PC-3 (cell line): ENCODE results near the gene NHSL1.

Source experiments
- EZH2 ChIP-seq: fragments of 300-600 bp; sonication (generic); IDR thresholded peaks from one replicate; pipeline ENCODE4 v1.6.1; 2017; ENCODE audit warnings: antibody characterized with exemption, mild to moderate bottlenecking, low read length; ENCODE audit not compliant: unreplicated experiment
- TF ChIP-seq, protein P1 (sequence below): fragments of 300-600 bp; sonication (generic); conservative IDR thresholded peaks from 2 replicates; pipeline ENCODE4 v1.5.1; 2017; ENCODE audit warnings: antibody characterized with exemption, low read depth, mild to moderate bottlenecking, low read length

DNA sequence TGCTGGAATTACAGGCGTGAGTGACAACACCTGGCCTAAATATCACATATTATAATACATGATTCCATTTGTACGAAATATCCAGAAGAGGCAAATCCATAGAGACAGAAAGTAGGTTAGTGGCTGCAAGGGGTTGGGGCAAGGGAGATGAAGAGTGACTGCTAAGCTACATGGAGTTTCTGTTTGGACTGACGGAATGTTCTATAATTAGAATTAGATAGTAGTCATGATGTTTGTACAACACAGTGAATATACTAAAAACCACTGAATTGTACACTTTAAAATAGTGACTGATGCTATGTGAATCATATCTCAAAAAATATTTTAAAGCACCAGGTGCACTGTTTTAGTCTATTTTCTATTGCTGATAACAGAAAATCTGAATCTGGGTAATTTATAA lies 99.0 kb downstream of the NHSL1 start:
- no peak for TF ChIP-seq EZH2
- TF ChIP-seq, protein P1, sequence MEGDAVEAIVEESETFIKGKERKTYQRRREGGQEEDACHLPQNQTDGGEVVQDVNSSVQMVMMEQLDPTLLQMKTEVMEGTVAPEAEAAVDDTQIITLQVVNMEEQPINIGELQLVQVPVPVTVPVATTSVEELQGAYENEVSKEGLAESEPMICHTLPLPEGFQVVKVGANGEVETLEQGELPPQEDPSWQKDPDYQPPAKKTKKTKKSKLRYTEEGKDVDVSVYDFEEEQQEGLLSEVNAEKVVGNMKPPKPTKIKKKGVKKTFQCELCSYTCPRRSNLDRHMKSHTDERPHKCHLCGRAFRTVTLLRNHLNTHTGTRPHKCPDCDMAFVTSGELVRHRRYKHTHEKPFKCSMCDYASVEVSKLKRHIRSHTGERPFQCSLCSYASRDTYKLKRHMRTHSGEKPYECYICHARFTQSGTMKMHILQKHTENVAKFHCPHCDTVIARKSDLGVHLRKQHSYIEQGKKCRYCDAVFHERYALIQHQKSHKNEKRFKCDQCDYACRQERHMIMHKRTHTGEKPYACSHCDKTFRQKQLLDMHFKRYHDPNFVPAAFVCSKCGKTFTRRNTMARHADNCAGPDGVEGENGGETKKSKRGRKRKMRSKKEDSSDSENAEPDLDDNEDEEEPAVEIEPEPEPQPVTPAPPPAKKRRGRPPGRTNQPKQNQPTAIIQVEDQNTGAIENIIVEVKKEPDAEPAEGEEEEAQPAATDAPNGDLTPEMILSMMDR = no peak
